Keratinocyte (primary cell): ENCODE results near the gene ATP11A. TPM values are rescaled to one million over a fixed set of nuclear protein-coding genes. Genes with fewer than 3 reads are reported as not detected.

Experiments
- DNase-seq: peaks from one replicate; pipeline ENCODE4 v3.0.0-alpha.2; 2011; ENCODE audit warnings: low read depth, missing footprints, low spot score
- FAIRE-seq: peaks from 2 replicates; lab custom pipeline; 2011; peaks lifted over from hg19 to GRCh38; lab: Jason Lieb, UNC
- H2AFZ ChIP-seq: 2 replicates; pipeline ENCODE4 v1.6.0; 2012; ENCODE audit warnings: low read length, control low read depth, inconsistent platforms; ENCODE audit not compliant: control insufficient read depth
- H3K27ac ChIP-seq: 2 replicates; pipeline ENCODE4 v1.5.1; 2011; ENCODE audit warnings: low read length; ENCODE audit not compliant: control insufficient read depth, insufficient read depth
- H3K27me3 ChIP-seq: 3 replicates; pipeline ENCODE4 v1.6.0; 2011; ENCODE audit warnings: low read length; ENCODE audit not compliant: control insufficient read depth, insufficient read depth; ENCODE audit errors: extremely low read depth
- H3K36me3 ChIP-seq, 2 experiments: 2 replicates in 1 of 2; 3 replicates in 1 of 2; pipeline ENCODE4 v1.5.1; 2011; ENCODE audit warnings: low read length in 2 of 2, mild to moderate bottlenecking in 1 of 2; ENCODE audit not compliant: control insufficient read depth in 2 of 2, insufficient read depth in 2 of 2; ENCODE audit errors: extremely low read depth in 1 of 2
- H3K4me1 ChIP-seq: 3 replicates; pipeline ENCODE4 v1.5.1; 2011; ENCODE audit warnings: low read length; ENCODE audit not compliant: control insufficient read depth, insufficient read depth; ENCODE audit errors: extremely low read depth
- H3K4me2 ChIP-seq: 3 replicates; pipeline ENCODE4 v1.6.0; 2011; ENCODE audit warnings: low read depth, low read length; ENCODE audit not compliant: control insufficient read depth, insufficient read depth; ENCODE audit errors: extremely low read depth
- H3K4me3 ChIP-seq, 3 experiments: fragments of 200-600 bp in 1 of 3; sonication (generic) in 1 of 3; 2 replicates in 2 of 3; 3 replicates in 1 of 3; pipeline ENCODE4 v1.5.1; 2011 to 2016; ENCODE audit warnings: low read length in 3 of 3, mild to moderate bottlenecking in 3 of 3, control low read depth in 2 of 3, inconsistent platforms in 1 of 3, low read depth in 1 of 3, mixed read lengths in 1 of 3, mixed run types in 1 of 3, moderate library complexity in 1 of 3; ENCODE audit not compliant: control insufficient read depth in 2 of 3, insufficient read depth in 2 of 3; ENCODE audit errors: extremely low read depth in 1 of 3
- H3K79me2 ChIP-seq: 2 replicates; pipeline ENCODE4 v1.6.0; 2012; ENCODE audit warnings: low read length; ENCODE audit not compliant: control insufficient read depth, insufficient read depth
- H3K9ac ChIP-seq: 3 replicates; pipeline ENCODE4 v1.6.0; 2011; ENCODE audit warnings: low read length; ENCODE audit not compliant: control insufficient read depth, insufficient read depth; ENCODE audit errors: extremely low read depth
- H3K9me1 ChIP-seq: 3 replicates; pipeline ENCODE4 v1.6.0; 2011; ENCODE audit warnings: low read length; ENCODE audit not compliant: control insufficient read depth, insufficient read depth; ENCODE audit errors: extremely low read depth
- H3K9me3 ChIP-seq: 2 replicates; pipeline ENCODE4 v1.5.1; 2012; ENCODE audit warnings: low read depth, low read length; ENCODE audit not compliant: control insufficient read depth
- H4K20me1 ChIP-seq: 3 replicates; pipeline ENCODE4 v1.6.0; 2011; ENCODE audit warnings: low read length; ENCODE audit not compliant: control insufficient read depth, insufficient read depth; ENCODE audit errors: extremely low read depth
- CTCF ChIP-seq, 3 experiments: IDR thresholded peaks in 1 of 3; conservative IDR thresholded peaks in 1 of 3; optimal IDR thresholded peaks in 1 of 3; 2 replicates in 2 of 3; 3 replicates in 1 of 3; pipeline versions ENCODE3 to v1.5.1; 2011; ENCODE audit warnings: low read length in 3 of 3, mild to moderate bottlenecking in 3 of 3, moderate library complexity in 2 of 3, control low read depth in 1 of 3, inconsistent platforms in 1 of 3; ENCODE audit not compliant: insufficient read depth in 2 of 3; ENCODE audit errors: extremely low read depth in 1 of 3
- EZH2 ChIP-seq: IDR thresholded peaks from one replicate; pipeline ENCODE4 v1.6.1; 2012; ENCODE audit warnings: inconsistent platforms, mild to moderate bottlenecking, low read length, moderate library complexity
- dilution Hi-C: fragments of 300-500 bp; cut with MboI; formaldehyde crosslinking; loops from one replicate; pipeline ENCODE4 v1.7.0; 2020; ENCODE audit warnings: low sequenced_read_pairs; ENCODE audit not compliant: extremely low pct_ligation_motif_present
- polyA plus RNA-seq, 5 experiments: library from polyadenylated mRNA; depleted of rRNA in 3 of 5; stranded (reverse) in 3 of 5; stranded (forward) in 1 of 5; unstranded in 1 of 5; fragments of >200 nt; gene quantifications; 1 replicate in 1 of 5; 2 replicates in 3 of 5; 3 replicates in 1 of 5; pipeline versions ENCODE4 v1.2.1 to v1.2.3, GENCODE V29; 2011 to 2012; ENCODE audit warnings: missing spikeins in 2 of 5, low read depth in 1 of 5, low replicate concordance in 1 of 5

ATP11A gene
- polyA plus RNA-seq, 1 donor (not counting 4 experiments of a cell fraction or from before 2014, with no cell fraction given) = 4.3 TPM

- no peak for FAIRE-seq
- dilution Hi-C loops = no loop called here
- no peak overlapping the region for H2AFZ ChIP-seq
- H3K4me2 ChIP-seq = no peak overlapping the region
- peaks cover 7% of the 10 kb centered on the region for H3K79me2 ChIP-seq
- no peak for DNase-seq
- H3K36me3 ChIP-seq = no peaks in the 10 kb centered on the region
- no peaks in the 10 kb centered on the region for H3K9me3 ChIP-seq
- no peaks in the 10 kb centered on the region for H3K4me1 ChIP-seq
- H3K27ac ChIP-seq = no peak overlapping the region
- H3K9ac ChIP-seq = no peak overlapping the region
- H4K20me1 ChIP-seq = peaks cover 7% of the 10 kb centered on the region
- TF ChIP-seq CTCF (optimal IDR thresholded peaks at IDR 0.05 in 1 of 3, IDR thresholded peaks at IDR 0.05 in 1 of 3, conservative IDR thresholded peaks at IDR 0.05 in 1 of 3; ENCODE audit: extremely low read depth in 1 of 3, insufficient read depth in 2 of 3, low read length in 3 of 3) (no peak), EZH2 (no peak)
- no peaks in the 10 kb centered on the region for H3K9me1 ChIP-seq
- H3K27me3 ChIP-seq = no peaks in the 10 kb centered on the region
- H3K4me3 ChIP-seq = no peak overlapping the region
Observed at GRCh38 chr13:112738606-112739005, 48.8 kb downstream of the ATP11A start.

DNA sequence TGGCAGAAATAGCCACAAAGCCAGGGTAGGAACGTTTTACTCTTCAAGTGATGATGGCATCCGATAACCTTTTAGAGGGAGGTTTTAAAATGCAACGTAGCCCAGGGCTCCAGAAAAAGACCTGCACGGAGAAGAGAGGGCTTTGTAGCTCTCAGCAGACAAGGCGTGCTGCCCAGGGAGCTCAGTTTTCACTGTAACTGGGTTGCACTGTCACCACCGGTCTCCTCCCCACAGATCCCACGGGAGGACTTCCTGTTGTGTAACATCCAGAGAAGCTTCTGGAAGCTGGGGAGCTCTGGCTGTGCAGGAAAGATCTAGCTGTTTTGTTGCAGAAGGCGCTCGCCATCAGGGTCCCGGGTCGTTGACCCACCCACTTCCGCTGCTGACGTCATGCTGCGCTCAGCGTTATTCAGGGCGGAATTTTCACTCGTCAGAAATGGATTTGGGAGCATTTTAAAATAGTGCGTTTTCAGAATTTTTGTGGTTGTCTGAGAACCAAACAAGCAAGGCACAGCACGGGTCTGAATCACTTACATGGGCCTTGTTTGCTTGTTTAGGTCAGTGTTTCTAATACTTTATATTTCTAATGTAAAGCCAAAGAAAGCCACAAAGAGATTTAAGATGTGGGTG lies 50.8 kb downstream of the ATP11A start:
- TF ChIP-seq CTCF (optimal IDR thresholded peaks at IDR 0.05 in 1 of 3, IDR thresholded peaks at IDR 0.05 in 1 of 3, conservative IDR thresholded peaks at IDR 0.05 in 1 of 3; ENCODE audit: extremely low read depth in 1 of 3, insufficient read depth in 2 of 3, low read length in 3 of 3) (no peak), EZH2 (no peak)
- dilution Hi-C loops = no loop called here
- H3K9ac ChIP-seq = no peak overlapping the region

More for the DNA sequence above, 50.8 kb downstream of the ATP11A start:
- Histone ChIP-seq H3K36me3 (no peaks in the 10 kb centered on the region), H2AFZ (no peak overlapping the region), H3K9me3 (no peaks in the 10 kb centered on the region), H3K27ac (no peak overlapping the region), H3K4me3 (no peak overlapping the region), H3K9me1 (no peaks in the 10 kb centered on the region), H3K27me3 (no peaks in the 10 kb centered on the region), H3K4me1 (peaks cover 9% of the 10 kb centered on the region), H3K4me2 (no peak overlapping the region), H4K20me1 (peaks cover 10% of the 10 kb centered on the region), H3K79me2 (peaks cover 7% of the 10 kb centered on the region)
- no peak for DNase-seq
- FAIRE-seq = no peak
